Measurements from ENCODE around the gene BIN2. TPM values are rescaled to one million over a fixed set of nuclear protein-coding genes. Genes with fewer than 3 reads are reported as not detected.

Gene BIN2
- total and polyA plus RNA-seq, 9 of the 15 experiments (the other 6 are each of a cell fraction or from before 2014, with no cell fraction given) = 0.04 to 0.39 (median 0.25) TPM; not detected in 1

DNA sequence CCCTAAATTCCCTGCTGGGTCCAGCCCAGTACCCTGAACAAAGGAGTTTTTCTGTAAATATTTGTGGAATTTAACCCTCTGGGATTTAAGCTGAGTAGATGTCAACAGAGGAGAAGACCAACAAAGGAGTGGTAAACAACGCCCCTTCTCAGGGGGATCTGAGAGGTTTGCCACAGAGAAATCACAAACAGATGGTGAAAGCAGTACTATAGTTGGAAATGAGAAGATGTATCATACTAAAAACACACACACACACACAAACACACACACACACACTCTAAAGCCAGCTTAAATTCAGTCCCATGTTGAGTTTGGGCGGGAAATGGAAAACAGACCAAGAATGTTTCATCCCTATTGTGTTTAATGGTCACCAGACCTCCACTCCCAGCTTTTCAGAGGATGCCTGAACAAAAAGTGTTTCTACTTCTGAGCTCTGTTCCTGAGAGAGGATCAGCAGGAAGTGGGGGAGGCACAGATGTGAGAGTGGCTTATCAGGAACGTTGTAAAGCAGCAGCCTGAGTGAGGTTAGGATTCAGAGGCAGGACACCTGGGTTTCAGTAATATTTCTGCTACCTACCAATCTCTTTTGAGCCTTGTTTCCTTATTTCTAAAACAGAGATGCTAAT, 3.2 kb downstream of the BIN2 start (continued):
- TF ChIP-seq, protein P1, sequence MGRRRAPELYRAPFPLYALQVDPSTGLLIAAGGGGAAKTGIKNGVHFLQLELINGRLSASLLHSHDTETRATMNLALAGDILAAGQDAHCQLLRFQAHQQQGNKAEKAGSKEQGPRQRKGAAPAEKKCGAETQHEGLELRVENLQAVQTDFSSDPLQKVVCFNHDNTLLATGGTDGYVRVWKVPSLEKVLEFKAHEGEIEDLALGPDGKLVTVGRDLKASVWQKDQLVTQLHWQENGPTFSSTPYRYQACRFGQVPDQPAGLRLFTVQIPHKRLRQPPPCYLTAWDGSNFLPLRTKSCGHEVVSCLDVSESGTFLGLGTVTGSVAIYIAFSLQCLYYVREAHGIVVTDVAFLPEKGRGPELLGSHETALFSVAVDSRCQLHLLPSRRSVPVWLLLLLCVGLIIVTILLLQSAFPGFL (CRISPR knock-in tag; IDR thresholded peaks at IDR 0.05) = no peak
- TF ChIP-seq CEBPG (CRISPR knock-in tag; IDR thresholded peaks at IDR 0.05) = no peak
- TF ChIP-seq CEBPG (tag; conservative IDR thresholded peaks at IDR 0.05 in 1 of 2, IDR thresholded peaks at IDR 0.05 in 1 of 2) = no peak
- TF ChIP-seq BCOR (IDR thresholded peaks at IDR 0.05) = no peak
- TF ChIP-seq, protein P2, sequence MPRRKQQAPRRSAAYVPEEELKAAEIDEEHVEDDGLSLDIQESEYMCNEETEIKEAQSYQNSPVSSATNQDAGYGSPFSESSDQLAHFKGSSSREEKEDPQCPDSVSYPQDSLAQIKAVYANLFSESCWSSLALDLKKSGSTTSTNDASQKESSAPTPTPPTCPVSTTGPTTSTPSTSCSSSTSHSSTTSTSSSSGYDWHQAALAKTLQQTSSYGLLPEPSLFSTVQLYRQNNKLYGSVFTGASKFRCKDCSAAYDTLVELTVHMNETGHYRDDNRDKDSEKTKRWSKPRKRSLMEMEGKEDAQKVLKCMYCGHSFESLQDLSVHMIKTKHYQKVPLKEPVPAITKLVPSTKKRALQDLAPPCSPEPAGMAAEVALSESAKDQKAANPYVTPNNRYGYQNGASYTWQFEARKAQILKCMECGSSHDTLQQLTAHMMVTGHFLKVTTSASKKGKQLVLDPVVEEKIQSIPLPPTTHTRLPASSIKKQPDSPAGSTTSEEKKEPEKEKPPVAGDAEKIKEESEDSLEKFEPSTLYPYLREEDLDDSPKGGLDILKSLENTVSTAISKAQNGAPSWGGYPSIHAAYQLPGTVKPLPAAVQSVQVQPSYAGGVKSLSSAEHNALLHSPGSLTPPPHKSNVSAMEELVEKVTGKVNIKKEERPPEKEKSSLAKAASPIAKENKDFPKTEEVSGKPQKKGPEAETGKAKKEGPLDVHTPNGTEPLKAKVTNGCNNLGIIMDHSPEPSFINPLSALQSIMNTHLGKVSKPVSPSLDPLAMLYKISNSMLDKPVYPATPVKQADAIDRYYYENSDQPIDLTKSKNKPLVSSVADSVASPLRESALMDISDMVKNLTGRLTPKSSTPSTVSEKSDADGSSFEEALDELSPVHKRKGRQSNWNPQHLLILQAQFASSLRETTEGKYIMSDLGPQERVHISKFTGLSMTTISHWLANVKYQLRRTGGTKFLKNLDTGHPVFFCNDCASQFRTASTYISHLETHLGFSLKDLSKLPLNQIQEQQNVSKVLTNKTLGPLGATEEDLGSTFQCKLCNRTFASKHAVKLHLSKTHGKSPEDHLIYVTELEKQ (CRISPR knock-in tag; IDR thresholded peaks at IDR 0.05) = no peak
- TF ChIP-seq, protein P3, sequence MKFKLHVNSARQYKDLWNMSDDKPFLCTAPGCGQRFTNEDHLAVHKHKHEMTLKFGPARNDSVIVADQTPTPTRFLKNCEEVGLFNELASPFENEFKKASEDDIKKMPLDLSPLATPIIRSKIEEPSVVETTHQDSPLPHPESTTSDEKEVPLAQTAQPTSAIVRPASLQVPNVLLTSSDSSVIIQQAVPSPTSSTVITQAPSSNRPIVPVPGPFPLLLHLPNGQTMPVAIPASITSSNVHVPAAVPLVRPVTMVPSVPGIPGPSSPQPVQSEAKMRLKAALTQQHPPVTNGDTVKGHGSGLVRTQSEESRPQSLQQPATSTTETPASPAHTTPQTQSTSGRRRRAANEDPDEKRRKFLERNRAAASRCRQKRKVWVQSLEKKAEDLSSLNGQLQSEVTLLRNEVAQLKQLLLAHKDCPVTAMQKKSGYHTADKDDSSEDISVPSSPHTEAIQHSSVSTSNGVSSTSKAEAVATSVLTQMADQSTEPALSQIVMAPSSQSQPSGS (CRISPR knock-in tag; IDR thresholded peaks at IDR 0.05) = no peak
- peak; percentile 54 for TF ChIP-seq NFIC (IDR thresholded peaks at IDR 0.05)
- TF ChIP-seq CBFA2T3 (IDR thresholded peaks at IDR 0.05) = peak; percentile 91
- TF ChIP-seq, protein P4, sequence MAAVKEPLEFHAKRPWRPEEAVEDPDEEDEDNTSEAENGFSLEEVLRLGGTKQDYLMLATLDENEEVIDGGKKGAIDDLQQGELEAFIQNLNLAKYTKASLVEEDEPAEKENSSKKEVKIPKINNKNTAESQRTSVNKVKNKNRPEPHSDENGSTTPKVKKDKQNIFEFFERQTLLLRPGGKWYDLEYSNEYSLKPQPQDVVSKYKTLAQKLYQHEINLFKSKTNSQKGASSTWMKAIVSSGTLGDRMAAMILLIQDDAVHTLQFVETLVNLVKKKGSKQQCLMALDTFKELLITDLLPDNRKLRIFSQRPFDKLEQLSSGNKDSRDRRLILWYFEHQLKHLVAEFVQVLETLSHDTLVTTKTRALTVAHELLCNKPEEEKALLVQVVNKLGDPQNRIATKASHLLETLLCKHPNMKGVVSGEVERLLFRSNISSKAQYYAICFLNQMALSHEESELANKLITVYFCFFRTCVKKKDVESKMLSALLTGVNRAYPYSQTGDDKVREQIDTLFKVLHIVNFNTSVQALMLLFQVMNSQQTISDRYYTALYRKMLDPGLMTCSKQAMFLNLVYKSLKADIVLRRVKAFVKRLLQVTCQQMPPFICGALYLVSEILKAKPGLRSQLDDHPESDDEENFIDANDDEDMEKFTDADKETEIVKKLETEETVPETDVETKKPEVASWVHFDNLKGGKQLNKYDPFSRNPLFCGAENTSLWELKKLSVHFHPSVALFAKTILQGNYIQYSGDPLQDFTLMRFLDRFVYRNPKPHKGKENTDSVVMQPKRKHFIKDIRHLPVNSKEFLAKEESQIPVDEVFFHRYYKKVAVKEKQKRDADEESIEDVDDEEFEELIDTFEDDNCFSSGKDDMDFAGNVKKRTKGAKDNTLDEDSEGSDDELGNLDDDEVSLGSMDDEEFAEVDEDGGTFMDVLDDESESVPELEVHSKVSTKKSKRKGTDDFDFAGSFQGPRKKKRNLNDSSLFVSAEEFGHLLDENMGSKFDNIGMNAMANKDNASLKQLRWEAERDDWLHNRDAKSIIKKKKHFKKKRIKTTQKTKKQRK (IDR thresholded peaks at IDR 0.05; ENCODE audit: borderline replicate concordance, low read depth, low read length) = no peak
- TF ChIP-seq, protein P5, sequence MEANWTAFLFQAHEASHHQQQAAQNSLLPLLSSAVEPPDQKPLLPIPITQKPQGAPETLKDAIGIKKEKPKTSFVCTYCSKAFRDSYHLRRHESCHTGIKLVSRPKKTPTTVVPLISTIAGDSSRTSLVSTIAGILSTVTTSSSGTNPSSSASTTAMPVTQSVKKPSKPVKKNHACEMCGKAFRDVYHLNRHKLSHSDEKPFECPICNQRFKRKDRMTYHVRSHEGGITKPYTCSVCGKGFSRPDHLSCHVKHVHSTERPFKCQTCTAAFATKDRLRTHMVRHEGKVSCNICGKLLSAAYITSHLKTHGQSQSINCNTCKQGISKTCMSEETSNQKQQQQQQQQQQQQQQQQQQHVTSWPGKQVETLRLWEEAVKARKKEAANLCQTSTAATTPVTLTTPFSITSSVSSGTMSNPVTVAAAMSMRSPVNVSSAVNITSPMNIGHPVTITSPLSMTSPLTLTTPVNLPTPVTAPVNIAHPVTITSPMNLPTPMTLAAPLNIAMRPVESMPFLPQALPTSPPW (CRISPR knock-in tag; IDR thresholded peaks at IDR 0.05) = peak; percentile 25; the same call in 1 of the 2 replicates
- no peak for TF ChIP-seq OTX1 (CRISPR knock-in tag; IDR thresholded peaks at IDR 0.05)
- TF ChIP-seq ARNT (IDR thresholded peaks at IDR 0.05) = 0 out of 4 replicates have a peak, but pooled peaks of 1 of the 2 experiments have one; percentile 36
- TF ChIP-seq TCF3 (CRISPR knock-in tag; IDR thresholded peaks at IDR 0.05) = peak; percentile 84
- no peak for TF ChIP-seq NFXL1 (CRISPR knock-in tag; IDR thresholded peaks at IDR 0.05)

Measured in K562 (cell line).